ENCODE results near the gene TULP1. TPM values are rescaled to one million over a fixed set of nuclear protein-coding genes. Genes with fewer than 3 reads are reported as not detected.

Gene TULP1
- total RNA-seq, 1 experiment from 2014 or later: not detected

DNA sequence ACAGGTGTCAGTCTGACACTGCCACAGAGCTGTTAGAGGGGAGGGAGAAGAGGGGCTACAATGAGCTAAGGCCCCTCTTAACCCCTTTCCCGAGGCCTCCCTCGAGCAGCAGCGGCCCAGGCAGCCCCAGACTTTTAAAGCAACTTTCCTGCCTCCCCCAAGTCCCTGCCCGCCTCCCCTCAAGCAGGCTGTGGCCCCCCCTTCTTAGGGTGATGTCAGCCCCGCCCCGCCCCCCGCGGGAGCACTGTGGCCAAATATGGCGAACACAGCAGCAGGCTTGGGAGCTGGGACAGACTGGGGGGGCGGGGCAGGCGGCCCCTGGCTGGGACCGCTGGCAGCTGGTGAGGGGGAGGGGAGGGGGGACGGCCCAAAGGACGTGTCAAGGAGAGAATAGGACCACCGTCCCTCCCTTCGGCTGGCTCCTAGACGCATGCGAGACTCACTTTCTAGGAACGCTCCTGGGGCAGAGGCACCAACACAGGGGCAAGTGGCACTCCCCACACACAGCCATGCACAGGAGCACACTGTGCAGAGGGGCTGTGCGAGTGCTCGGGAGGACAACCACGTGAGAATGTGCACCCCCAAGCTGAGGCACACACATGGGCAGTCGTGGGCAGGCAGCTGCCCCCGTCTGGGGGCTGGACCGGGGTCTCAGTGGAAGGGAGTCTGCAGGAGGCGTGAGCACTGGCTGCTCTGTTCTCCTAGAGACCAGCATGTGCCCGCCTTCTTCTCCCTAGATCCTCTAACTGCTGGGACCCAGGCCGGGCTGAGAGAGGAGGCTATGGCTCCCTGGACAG, 22.5 kb downstream of the TULP1 start:
- H2AFZ ChIP-seq (ENCODE audit: low read length): no peak overlapping the region
- no peak overlapping the region for H3K4ac ChIP-seq (ENCODE audit: low read depth, low read length)
- no peaks in the 10 kb centered on the region for H3K9me3 ChIP-seq (ENCODE audit: control insufficient read depth, low read depth, low read length)
- no peak overlapping the region for H3T11ph ChIP-seq (ENCODE audit: low read length)
- WGBS (ENCODE audit: extremely low coverage, insufficient read length, low lambda C conversion rate): no CpG with 5 or more reads among the region's 28 CpGs
- H3K27ac ChIP-seq (ENCODE audit: insufficient read length, low read depth, low read length): no peak overlapping the region
- H3K56ac ChIP-seq (ENCODE audit: insufficient read length, low read depth, low read length): no peak overlapping the region
- no peak overlapping the region for H4K91ac ChIP-seq (ENCODE audit: insufficient read length, low read depth, low read length)
- peaks cover 72 to 80% of the 10 kb centered on the region in 2 experiments for H3K4me1 Mint-ChIP-seq
- H3K27me3 ChIP-seq (ENCODE audit: insufficient read depth, low read length): no peaks in the 10 kb centered on the region; the same call in 1 of the 2 replicates
- H2BK120ac ChIP-seq (ENCODE audit: low read depth, low read length, poor library complexity, severe bottlenecking): no peak overlapping the region
- no peaks in the 10 kb centered on the region; a peak in 1 of 5 replicates for H3K9me3 Mint-ChIP-seq
- H4K8ac ChIP-seq (replicated peaks; ENCODE audit: insufficient read length, low read depth, low read length): no peak overlapping the region
- peaks cover 3% of the 10 kb centered on the region for H4K20me1 ChIP-seq (ENCODE audit: control insufficient read depth, insufficient read depth, insufficient read length)
- H3K23ac ChIP-seq (ENCODE audit: insufficient read length, low read depth, low read length): no peak overlapping the region
- DNase-seq: peak; percentile 88
- H3K79me1 ChIP-seq (ENCODE audit: insufficient read depth, low read depth, low read length, poor library complexity, severe bottlenecking): no peaks in the 10 kb centered on the region
- peak overlapping the region; percentile 60 for H3K14ac ChIP-seq (ENCODE audit: insufficient read depth, low read length)
- H3K4me1 ChIP-seq (ENCODE audit: insufficient read depth, low read length): peaks cover 14% of the 10 kb centered on the region; the same call in 1 of the 2 replicates
- no peak overlapping the region for H2BK12ac ChIP-seq (ENCODE audit: insufficient read length, low read depth, low read length)
- peaks cover 2% of the 10 kb centered on the region; the same call in 1 of the 2 replicates for H3K79me2 ChIP-seq (ENCODE audit: insufficient read depth, low read length)
- H3K4me2 ChIP-seq (ENCODE audit: insufficient read depth, insufficient read length, low read length): peak overlapping the region; percentile 46
- H2AK5ac ChIP-seq (ENCODE audit: insufficient read length, low read length): no peak overlapping the region
- H3K27me3 Mint-ChIP-seq (ENCODE audit: low read depth): peaks cover 7% of the 10 kb centered on the region
- no peak overlapping the region for H3K9ac ChIP-seq (ENCODE audit: extremely low read depth, insufficient read length, low read length)
- peak overlapping the region; percentile 55 to 78 for H3K4me3 Mint-ChIP-seq
- no peak overlapping the region for H2BK20ac ChIP-seq (ENCODE audit: low read depth, low read length, poor library complexity, severe bottlenecking)
- peaks cover 22% of the 10 kb centered on the region for H3K23me2 ChIP-seq (ENCODE audit: insufficient read length, low read depth, low read length, poor library complexity, severe bottlenecking)
- H4K5ac ChIP-seq (ENCODE audit: insufficient read length, low read depth, low read length): no peak overlapping the region
- peak overlapping the region; percentile 92 to 96 (median 95); a peak in 6 of 7 replicates for H3K27ac Mint-ChIP-seq
- H2BK15ac ChIP-seq (ENCODE audit: low read depth, low read length): no peak overlapping the region
- peak overlapping the region; percentile 29 for H3K18ac ChIP-seq (ENCODE audit: insufficient read length, low read depth, low read length)
- H3K36me3 Mint-ChIP-seq (ENCODE audit: insufficient read depth in 1 of 3, low read depth in 3 of 3): no peaks in the 10 kb centered on the region; a peak in 1 of 7 replicates
- no peak overlapping the region for H2BK5ac ChIP-seq (ENCODE audit: insufficient read length, low read length)
- TF ChIP-seq, protein P1, sequence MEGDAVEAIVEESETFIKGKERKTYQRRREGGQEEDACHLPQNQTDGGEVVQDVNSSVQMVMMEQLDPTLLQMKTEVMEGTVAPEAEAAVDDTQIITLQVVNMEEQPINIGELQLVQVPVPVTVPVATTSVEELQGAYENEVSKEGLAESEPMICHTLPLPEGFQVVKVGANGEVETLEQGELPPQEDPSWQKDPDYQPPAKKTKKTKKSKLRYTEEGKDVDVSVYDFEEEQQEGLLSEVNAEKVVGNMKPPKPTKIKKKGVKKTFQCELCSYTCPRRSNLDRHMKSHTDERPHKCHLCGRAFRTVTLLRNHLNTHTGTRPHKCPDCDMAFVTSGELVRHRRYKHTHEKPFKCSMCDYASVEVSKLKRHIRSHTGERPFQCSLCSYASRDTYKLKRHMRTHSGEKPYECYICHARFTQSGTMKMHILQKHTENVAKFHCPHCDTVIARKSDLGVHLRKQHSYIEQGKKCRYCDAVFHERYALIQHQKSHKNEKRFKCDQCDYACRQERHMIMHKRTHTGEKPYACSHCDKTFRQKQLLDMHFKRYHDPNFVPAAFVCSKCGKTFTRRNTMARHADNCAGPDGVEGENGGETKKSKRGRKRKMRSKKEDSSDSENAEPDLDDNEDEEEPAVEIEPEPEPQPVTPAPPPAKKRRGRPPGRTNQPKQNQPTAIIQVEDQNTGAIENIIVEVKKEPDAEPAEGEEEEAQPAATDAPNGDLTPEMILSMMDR (conservative IDR thresholded peaks at IDR 0.05): no peak
